Occipital lobe (tissue), 2 donors: ENCODE results near the gene CCL13. TPM values are rescaled to one million over a fixed set of nuclear protein-coding genes. Genes with fewer than 3 reads are reported as not detected.
"Not testable (repeated sequence)": the region's sequence is repeated elsewhere in the genome, so short reads cannot be mapped to it uniquely, and the experiment has no call there.

Experiments used
- DNase-seq: peaks from one replicate; lab custom pipeline; 2025; lab: John Stamatoyannopoulos, UW
- total RNA-seq: library from RNA; depleted of rRNA; stranded (reverse); fragments of >200 nt; gene quantifications from one replicate; pipeline ENCODE4 v1.2.3, GENCODE V29; 2014

The CCL13 gene
- not detected for total RNA-seq

- DNase-seq = no peak
These were observed at the start of gene CCL13 for GRCh38 chr17:34356194-34356593. CCL13 (plus strand) TSS chr17:34356480; CDS start chr17:34356527, 47 bp downstream.

DNA sequence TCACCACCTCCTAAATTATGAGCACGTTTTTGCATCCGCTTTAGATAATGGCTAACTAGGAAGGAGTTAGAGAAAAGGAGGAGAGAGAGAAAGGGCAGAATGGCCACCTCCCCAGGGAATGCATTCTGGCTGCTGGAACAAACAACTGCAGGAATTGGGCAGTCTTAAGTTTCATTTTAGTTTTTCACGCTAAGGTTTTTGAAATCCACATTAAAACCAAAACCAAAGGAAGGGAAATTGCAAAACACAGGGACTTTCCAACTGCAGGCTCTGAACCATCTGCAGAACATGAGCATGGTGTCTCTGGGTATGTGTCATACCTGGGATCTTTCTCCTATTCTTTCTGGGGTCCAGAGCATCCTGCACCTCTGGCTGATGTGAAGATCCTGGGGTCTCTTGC is 49.2 kb upstream of the CCL13 start:
- no peak for DNase-seq

- DNase-seq = no peak
These were observed 47.9 kb upstream of the CCL13 start for GRCh38 chr17:34308371-34308770.

GRCh38 chr17:34311291-34311690 is 45.0 kb upstream of the CCL13 start:
- no peak for DNase-seq

GRCh38 chr17:34312080-34312479 is 44.2 kb upstream of the CCL13 start:
- no peak for DNase-seq

DNA sequence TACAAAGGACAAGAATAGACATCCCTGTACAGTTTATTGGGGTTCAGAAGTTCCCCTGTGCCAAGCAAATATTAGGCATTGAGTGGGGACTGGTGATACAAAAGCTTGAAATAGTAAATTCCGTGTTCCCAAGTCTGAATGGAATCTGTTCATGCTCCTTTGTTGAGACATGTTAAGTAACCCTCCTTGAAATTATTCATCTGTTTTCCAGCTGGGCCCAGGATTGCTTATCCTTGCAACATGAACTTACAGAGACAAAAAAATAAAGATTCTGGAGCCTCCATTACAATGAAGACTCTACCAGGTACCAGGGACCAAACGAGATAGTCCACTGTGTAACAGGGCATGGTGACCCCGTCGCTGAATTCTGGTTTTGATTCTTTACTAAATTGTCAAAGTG is 43.1 kb upstream of the CCL13 start:
- no peak for DNase-seq

DNA sequence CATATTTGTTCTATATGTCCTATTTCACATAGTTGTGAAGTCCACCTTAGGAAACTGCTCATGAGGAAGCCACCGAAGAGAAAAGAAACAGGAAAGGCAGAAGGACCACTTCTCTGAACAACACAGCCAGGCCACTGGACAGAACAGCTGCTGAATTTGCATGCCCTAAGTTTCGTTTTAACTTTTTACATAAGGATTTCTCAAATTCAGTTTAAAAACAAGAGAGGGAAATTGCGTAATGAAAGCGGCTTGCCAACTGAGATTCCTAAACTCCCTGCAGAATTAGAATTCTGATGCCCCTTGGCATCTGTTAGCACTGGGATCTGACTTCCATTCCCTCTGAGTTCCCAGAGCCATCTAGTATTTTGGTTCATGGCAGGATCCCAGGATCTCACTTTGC is 42.0 kb upstream of the CCL13 start:
- no peak for DNase-seq

- no peak for DNase-seq
These were observed 37.8 kb upstream of the CCL13 start for GRCh38 chr17:34318474-34318873.

- no peak for DNase-seq
These were observed 37.2 kb upstream of the CCL13 start, which contains the start of gene CCL8 for GRCh38 chr17:34319039-34319483. CCL8 (plus strand) TSS chr17:34319435; CDS start chr17:34319502, 67 bp downstream.

DNA sequence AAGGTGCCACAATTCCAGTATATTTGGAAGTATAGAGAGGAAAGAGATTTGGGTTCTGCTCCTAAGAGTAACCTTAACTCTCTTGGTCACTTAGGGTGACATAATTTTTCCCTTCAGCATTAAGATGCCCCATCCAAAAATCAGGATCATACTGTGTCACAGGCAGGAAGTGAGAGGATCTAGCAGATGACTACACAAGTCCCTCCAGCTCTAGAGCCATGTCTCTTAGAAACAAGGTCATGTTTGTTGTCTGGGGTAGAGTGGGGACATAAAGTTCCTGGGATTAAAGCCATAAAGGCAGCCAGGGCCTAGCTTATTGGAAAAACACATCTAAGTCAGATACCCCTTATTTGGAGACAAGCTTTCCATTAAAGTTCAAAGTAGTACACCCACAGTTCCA is 34.3 kb upstream of the CCL13 start:
- DNase-seq = no peak

GRCh38 chr17:34327580-34327979 is 28.7 kb upstream of the CCL13 start:
- not testable (repeated sequence) for DNase-seq

- DNase-seq = no peak
These were observed 18.6 kb upstream of the CCL13 start for GRCh38 chr17:34337701-34338100.

GRCh38 chr17:34339138-34339770 is 17.0 kb upstream of the CCL13 start:
- DNase-seq = no peak

DNA sequence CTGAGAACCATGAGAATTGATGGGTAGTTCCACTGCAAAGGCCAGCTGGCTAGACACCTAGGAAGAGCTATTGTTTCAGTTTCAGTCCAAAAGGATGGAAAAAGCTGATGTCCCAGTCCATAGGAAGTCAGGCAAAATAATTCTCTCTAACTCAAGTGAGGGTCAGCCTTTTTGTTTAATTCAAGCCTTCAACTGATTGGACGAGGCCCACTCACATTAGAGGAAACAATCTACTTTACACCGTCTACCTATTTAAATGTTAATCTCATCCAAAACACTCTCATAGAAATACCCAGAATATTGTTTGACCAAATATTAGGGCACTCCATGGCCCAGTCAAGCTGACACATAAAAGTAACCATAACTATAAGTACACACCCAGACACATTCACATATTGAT is 14.4 kb upstream of the CCL13 start:
- DNase-seq = no peak

DNA sequence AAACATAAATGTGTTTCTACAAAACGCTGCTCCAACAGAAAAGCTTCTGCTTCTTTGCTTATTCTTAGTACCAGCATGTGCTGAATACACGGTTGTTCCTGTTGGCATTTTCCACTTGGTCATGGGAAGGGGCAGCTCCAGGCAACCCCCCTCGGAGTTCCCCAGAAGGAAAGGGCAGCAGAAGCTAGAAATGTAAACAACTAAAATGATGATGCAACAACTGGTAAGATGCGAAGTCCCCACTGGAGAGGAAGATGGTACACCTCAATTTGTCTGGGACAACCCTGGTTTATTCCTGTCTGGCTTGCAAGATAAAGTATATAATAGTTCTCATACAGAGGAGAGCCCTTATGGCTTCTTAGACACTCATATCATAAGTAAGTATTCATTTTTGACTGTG is 9.2 kb upstream of the CCL13 start:
- DNase-seq = no peak

DNA sequence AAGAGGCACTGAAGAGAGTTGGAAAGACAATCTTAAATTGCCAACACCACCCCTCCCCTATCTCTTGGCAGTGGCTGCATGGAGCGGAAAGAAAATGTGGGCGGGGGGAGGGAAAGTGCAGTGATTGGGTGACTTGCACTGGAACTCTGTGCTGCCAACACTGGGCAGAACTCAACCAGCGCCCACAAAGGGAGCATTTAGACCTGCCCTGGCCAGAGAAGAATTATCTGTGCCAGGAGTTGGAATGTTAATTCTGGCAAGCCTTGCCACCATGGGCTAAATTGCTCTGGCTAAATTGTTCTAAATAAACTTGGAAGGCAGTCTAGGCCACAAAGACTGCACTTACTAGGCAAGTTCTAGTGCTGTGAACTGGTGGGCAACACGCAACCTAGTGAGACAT is 6.5 kb upstream of the CCL13 start:
- DNase-seq = no peak

DNA sequence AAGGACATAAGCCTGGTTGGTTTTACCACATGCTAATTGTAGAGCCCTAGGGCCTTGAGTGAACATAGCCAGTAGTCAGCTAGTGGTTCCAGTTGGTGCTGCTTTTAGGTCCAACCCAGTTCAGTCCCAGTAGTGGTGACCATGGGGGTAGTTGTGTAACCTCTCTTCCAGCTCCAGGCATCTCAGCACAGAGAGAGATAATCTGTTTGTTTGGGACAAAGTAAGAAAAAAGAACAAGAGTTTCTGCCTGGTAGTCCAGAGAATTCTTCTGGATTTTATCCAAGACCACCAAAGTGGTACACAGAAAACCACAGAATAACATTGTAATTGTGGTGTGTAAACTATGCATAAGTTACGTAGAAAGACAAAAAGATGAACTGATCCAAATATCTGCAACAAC is 5.2 kb upstream of the CCL13 start:
- no peak for DNase-seq

- no peak for DNase-seq
These were observed 4.1 kb upstream of the CCL13 start for GRCh38 chr17:34352191-34352590.

DNA sequence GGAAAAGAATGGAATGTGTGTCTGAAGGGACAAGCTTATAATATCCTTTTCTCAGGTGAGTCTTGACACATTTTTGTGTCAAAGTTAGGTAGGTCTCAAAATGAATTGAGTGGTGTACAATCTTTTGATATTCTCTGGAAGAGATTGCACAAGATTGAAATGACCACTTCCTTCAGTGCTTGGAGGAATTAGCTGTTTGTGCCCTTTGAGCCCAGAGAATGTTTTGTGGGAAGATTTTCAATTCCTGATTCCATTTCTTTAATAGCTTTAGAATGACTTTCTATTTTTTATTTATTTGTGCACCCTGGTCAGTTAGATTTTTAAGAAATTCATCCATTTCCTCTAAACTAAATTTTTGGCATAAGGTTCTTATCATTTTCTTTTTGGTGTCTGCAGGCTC is 1.6 kb upstream of the CCL13 start:
- DNase-seq = no peak

DNA sequence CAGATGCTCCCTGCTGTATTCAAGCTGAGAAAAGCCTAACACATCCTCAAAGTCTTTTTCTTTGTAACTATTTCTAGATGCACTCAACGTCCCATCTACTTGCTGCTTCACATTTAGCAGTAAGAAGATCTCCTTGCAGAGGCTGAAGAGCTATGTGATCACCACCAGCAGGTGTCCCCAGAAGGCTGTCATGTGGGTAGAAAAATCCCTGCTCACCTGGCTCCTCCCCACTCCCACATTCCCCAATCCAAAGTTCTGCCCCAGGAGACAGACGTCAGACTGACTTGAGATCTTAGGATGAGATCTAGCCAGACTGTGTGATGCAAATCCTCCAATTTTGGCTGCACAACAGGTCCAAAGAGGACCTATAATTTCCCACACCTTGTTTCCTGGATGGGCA is 1.1 kb downstream of the CCL13 start:
- no peak for DNase-seq

- no peak for DNase-seq
These were observed 2.4 kb downstream of the CCL13 start for GRCh38 chr17:34358631-34359030.

- DNase-seq = no peak
These were observed 4.5 kb downstream of the CCL13 start for GRCh38 chr17:34360601-34361270.

GRCh38 chr17:34361478-34362061 is 5.3 kb downstream of the CCL13 start:
- peak; percentile 70 for DNase-seq
